GM19438 (cell line): ENCODE data around the gene EYA4.

Source experiments
- ATAC-seq: cut with Tn5 transposase; IDR thresholded peaks from one replicate; pipeline ENCODE4 v1.9.1; 2021; ENCODE audit warnings: low read depth; ENCODE audit not compliant: unreplicated experiment

The EYA4 gene

GRCh38 chr6:133241901-133242636 is 912 bp downstream of the EYA4 start:
- ATAC-seq, result no peak

DNA sequence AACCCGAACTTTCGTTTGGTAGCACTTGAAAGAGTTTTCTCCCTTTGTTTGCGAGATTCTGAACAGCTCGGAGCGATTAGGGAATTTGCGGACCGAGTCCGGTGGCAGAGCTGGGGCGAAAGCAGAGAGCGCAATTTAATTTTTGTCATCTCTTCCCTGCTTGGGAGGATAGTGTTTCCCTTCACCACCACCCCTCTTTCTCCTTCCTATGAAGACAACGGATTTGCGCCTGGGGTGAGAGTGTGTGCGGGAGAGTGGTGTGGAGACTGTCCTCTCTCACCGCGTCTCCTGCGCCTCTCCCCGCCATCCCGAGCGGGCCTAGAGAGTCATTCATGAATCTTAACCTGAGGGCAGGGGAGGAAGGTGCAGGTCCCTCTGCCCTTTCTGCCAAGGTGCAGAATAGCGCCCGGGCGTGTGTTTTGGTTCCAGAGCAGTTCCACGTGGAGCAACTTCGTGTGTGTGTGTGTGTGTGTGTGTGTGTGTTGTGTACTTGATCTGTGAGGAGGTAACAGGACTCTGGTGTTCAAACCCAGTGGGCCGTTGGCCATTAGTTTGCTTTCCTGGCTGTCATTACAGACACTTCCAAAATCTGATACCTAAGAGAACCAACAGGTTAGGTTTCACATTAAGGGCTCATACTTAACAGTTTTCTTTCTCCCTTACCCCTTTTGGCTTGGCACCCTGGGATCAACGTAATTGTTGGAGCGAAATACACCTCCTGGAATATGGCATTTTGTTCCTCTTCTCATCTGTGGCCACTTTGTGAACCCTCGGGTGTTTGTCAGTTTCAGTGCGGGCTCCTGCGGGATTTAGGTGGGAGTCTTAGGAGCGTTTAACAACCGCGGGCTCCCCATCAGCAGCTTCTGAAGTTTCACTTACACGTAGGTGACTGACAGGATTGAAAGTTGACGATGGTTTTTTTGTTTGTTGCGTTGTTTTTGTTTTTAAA is 1.8 kb downstream of the EYA4 start:
- no peak for ATAC-seq

GRCh38 chr6:133243723-133244305 is 2.7 kb downstream of the EYA4 start:
- ATAC-seq, result no peak

GRCh38 chr6:133244519-133244918 is 3.4 kb downstream of the EYA4 start:
- no peak for ATAC-seq

- no peak for ATAC-seq
Observed at GRCh38 chr6:133245007-133245406, 3.9 kb downstream of the EYA4 start.

GRCh38 chr6:133245422-133245903 is 4.3 kb downstream of the EYA4 start:
- ATAC-seq, result no peak

DNA sequence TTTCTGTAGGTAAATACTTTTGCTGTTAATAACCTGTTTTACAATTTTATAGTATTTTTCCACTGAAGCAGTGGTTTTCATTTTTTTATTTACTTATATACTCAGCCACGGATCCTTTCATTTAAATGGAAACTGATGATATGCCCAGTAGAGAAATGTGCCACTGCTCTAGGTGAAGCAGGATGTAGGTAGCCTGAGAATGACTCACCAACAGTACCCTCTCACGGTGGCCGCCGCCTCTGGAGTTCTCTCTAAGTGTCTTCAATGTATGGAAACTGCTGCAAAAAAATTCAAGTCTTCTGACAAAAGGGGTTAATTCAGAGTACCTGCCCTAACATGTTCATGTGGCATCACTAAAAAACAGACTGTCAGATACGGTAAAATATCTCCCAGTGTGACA is 6.4 kb downstream of the EYA4 start:
- ATAC-seq, result no peak

GRCh38 chr6:133248241-133249001 is 7.3 kb downstream of the EYA4 start:
- ATAC-seq, result no peak

GRCh38 chr6:133251688-133252087 is 10.5 kb downstream of the EYA4 start:
- no peak for ATAC-seq

DNA sequence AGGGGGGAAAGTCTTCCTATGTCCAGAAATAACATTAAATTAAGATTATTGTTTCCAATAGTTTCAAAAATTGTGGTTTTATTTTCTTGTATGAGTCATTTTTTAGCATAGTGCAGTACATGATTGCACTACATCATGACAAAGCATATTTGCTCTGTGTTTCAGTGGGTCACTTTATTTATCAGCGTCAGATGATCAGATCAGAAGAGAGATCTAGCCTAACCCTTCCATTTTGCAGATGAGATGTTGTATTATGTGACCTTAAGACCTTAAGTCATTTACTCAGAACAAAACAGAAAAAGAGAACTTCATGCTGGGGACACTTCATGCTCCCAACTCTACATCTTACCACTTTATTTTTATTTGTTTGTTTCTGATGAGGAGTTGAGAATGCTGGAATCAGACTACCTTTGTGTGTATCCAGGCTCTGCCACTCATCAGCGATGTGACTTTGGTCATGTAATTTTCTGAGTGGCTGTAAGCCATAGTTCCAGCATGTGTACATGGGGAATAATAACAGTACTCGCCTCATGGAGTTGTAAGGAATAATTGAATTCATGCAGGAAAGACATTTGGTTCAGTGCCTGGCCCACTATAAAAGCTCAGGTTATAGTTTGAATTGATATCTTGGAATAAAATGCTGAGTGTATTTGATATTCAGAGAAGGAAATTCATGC is 13.5 kb downstream of the EYA4 start:
- no peak for ATAC-seq

GRCh38 chr6:133257545-133258105 is 16.5 kb downstream of the EYA4 start:
- no peak for ATAC-seq

GRCh38 chr6:133259561-133259960 is 18.4 kb downstream of the EYA4 start:
- no peak for ATAC-seq

DNA sequence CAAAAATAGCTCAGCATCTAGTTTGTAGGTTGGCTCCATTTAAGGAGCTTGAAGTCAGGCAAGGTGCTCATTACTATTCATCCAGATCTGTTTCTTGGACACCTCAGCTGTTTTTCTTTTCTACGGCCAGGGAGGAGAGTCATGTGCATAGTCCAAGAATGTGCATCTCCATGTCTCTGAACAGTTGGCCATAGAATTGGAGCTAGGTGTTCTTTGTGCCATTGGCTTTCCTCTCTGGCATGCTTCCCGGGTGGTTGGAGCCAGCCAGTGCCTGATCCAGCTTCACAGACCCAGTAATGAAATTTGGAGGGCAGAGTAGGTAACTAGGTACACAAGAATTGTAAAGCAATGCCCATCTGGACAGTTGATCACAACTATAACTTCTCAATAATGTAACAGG is 21.6 kb downstream of the EYA4 start:
- no peak for ATAC-seq

DNA sequence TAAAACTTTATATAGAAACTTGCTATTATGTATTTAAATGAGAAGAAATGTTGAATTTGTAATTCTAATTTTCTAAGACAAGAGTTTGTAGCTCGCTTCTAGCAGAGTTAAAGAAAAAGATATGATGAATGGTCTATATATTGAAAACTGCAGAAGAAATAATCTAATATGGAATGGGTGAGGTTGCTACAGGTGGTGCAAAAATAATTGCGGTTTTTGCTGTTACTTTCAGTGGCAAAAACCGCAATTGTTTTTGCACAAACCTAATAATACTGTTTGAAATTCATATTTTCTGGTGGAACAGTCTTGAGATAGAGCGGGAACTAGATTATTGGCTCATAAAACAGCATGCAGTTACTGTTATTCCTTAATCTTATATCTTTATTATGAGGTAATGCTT is 23.9 kb downstream of the EYA4 start:
- no peak for ATAC-seq

DNA sequence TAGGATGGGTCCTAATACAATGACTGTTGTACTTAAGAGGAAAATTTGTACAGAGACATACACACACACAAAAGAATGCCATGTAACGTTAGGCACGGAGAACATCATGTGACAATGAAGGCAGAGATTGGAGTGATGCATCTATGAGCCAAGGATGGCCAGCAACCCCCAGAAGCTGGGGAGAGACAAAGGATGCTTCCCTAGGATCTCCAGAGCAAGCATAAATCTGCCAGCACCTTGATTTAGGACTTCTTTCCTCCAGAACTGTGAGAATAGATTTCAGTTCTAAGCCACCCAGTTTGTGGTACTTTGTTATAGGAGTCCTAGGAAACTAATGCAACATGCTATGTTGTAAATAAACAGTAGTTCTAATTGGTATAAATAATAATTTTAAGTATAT is 25.0 kb downstream of the EYA4 start:
- ATAC-seq, result no peak

GRCh38 chr6:133268621-133269020 is 27.5 kb downstream of the EYA4 start:
- ATAC-seq, result no peak

- ATAC-seq, result no peak
Observed at GRCh38 chr6:133274813-133275212, 33.7 kb downstream of the EYA4 start.

GRCh38 chr6:133275213-133275612 is 34.1 kb downstream of the EYA4 start:
- ATAC-seq, result no peak

DNA sequence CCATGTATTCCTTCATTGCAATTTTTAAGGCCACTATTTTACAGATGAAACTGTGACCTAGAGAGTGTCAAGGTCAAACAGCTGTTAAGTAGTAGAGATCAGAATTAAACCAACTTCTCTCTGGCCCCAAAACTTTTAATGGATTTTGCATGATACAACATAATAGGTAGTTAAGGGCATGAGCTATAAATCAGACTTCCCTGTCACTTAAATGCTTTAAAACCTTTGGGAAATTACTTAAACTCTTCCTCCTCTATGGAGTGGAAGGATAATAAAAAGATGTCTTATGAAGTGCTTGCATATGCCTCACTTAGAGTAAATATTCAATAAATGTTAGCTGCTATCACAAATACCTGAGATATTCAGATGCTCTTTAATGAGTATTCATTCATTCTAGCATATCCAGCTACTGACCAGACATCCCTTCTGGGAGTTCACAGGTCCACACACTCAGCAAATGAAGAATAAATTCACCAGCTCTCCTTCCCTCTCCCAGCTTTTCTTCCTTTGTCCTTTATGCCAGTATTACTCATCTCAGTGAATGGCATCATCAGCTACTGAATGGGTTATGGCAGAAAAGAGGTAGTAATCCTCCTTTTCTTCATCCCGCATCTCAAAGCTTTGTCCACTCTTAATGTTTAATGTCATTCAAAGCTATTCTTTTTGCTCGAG is 36.2 kb downstream of the EYA4 start:
- no peak for ATAC-seq
